ENCODE results near the gene EIF2D.

DNA sequence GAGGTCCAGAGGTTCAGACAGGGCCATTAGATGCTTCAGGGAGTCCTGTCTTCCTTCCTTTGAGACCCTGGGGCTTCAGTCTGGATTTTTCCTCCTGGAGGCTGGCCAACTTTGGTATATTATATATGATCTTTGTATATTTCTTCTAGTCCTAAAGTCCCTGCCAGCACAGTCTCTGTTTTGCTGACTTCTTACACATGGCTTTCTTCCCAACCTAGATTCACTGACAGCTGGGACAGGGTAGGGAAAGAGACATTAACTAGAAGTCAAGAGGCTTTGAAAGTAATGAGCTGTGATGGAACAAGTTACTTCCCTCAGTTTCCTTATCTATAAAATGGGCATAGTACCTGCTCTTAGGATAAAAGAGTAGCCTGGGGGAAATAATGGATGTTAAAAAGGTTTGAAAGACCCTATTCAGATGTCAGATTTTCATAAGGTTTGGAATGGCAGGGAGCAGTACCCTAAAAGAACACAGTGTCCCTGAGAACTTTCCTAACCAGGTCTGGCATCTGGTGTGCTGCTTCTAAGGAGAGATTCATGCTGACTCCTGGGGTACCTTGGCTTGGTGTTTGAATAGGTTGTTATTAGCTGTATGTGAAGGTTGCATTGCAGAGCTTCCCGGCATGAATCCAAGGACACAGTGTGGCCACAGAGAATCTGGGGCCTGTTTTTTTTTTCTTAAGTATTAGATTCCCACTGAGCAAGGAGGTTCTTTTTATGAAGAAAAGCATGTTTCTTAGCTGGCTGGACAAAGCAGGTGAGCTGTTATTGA, 57.4 kb downstream of the EIF2D start:
- TF ChIP-seq REST (IDR thresholded peaks at IDR 0.05; ENCODE audit: insufficient read depth in 1 of 2, low read depth in 2 of 2, low read length in 2 of 2) = no peak
- TF ChIP-seq TAF1 (IDR thresholded peaks at IDR 0.05; ENCODE audit: borderline replicate concordance, insufficient read depth, low read length) = no peak

Measured in PFSK-1 (cell line).